Bronchial epithelial cell (primary cell): ENCODE measurements around the gene SEMA6C. TPM values are rescaled to one million over a fixed set of nuclear protein-coding genes. Genes with fewer than 3 reads are reported as not detected.

Experiments used
- DNase-seq: peaks from one replicate; pipeline ENCODE4 v3.0.0-alpha.2; 2010; ENCODE audit warnings: low read depth
- FAIRE-seq: peaks from 2 replicates; lab custom pipeline; 2011; peaks lifted over from hg19 to GRCh38; lab: Jason Lieb, UNC
- H3K27me3 ChIP-seq: 2 replicates; pipeline ENCODE4 v1.5.1; 2011; ENCODE audit warnings: low read length; ENCODE audit not compliant: control insufficient read depth, insufficient read depth
- H3K36me3 ChIP-seq: 2 replicates; pipeline ENCODE4 v1.5.1; 2011; ENCODE audit warnings: low read length; ENCODE audit not compliant: control insufficient read depth, insufficient read depth
- H3K4me3 ChIP-seq: 2 replicates; pipeline ENCODE4 v1.5.1; 2011; ENCODE audit warnings: mild to moderate bottlenecking, low read depth, low read length, control low read depth
- total RNA-seq: library from RNA; depleted of rRNA; stranded (reverse); fragments of >200 nt; gene quantifications from 2 replicates; pipeline ENCODE4 v1.2.1, GENCODE V29; 2014
- TF ChIP-seq, protein P1 (sequence below): IDR thresholded peaks from 2 replicates; pipeline ENCODE4 v1.5.1; 2011; ENCODE audit warnings: mild to moderate bottlenecking, moderate library complexity, low read length, control low read depth, inconsistent platforms; ENCODE audit not compliant: insufficient read depth, severe bottlenecking

The SEMA6C gene
- total RNA-seq, 1 donor from 2014 or later: 0.53 TPM

DNA sequence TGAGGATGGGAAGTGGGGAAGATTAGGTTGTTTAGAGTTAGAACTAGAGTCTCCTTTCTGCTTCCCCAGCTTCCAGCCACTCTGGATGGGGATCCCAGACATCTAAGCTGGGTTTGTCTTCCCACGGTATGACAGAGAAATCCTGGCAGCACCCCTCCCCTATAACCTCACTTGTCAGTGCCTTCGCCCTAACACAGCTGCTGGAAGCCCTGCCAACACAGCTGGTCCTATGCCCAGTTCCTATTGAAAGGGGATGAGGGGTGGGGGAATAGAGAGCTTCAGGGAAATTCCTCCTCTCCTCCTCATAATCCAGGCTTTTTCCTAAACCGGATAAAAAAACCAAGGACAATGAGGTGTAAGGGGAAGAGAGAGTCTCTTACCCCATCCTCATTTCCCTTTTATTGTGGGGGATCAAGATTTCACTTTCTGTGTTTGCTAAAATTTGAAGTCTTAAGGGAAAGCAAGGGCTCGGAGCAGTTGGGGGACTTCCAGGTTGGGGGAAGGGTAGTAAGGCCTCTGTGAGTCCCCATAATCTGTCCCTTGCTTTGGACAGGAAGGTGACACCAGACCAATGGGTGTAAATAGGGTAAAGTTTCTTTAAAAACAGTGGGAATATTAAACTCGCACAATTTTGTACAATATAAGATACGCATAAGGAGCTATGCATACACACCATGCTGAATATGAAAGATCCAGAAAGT lies 28.8 kb upstream of the SEMA6C start:
- FAIRE-seq: no peak
- Histone ChIP-seq H3K36me3 (peaks cover 15% of the 10 kb centered on the region), H3K4me3 (no peak overlapping the region), H3K27me3 (no peaks in the 10 kb centered on the region)
- no peak for DNase-seq
- TF ChIP-seq, protein P1, sequence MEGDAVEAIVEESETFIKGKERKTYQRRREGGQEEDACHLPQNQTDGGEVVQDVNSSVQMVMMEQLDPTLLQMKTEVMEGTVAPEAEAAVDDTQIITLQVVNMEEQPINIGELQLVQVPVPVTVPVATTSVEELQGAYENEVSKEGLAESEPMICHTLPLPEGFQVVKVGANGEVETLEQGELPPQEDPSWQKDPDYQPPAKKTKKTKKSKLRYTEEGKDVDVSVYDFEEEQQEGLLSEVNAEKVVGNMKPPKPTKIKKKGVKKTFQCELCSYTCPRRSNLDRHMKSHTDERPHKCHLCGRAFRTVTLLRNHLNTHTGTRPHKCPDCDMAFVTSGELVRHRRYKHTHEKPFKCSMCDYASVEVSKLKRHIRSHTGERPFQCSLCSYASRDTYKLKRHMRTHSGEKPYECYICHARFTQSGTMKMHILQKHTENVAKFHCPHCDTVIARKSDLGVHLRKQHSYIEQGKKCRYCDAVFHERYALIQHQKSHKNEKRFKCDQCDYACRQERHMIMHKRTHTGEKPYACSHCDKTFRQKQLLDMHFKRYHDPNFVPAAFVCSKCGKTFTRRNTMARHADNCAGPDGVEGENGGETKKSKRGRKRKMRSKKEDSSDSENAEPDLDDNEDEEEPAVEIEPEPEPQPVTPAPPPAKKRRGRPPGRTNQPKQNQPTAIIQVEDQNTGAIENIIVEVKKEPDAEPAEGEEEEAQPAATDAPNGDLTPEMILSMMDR: no peak

DNA sequence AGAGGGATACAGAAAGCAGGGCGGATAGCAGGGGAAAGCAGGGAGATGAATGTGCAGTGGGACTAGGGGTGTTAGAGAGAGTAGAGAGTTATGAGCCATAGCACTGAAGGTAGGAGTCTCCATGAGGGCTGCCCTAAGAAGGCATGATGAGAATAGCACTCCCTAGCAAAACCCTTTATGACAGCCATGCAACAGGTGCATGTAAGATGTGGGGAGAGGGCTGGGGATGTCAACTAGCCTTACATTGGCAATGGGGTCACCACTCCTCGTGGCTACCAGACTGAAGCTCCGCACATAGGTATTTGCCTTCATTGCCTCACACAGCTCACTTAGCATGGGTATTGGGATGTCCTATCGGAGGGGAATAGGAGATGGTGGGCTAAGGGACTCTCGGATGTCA lies 24.8 kb upstream of the SEMA6C start:
- Histone ChIP-seq H3K4me3 (no peak overlapping the region), H3K27me3 (no peaks in the 10 kb centered on the region), H3K36me3 (peaks cover 11% of the 10 kb centered on the region)
- TF ChIP-seq, protein P1: no peak
- DNase-seq (no peak), FAIRE-seq (no peak)

DNA sequence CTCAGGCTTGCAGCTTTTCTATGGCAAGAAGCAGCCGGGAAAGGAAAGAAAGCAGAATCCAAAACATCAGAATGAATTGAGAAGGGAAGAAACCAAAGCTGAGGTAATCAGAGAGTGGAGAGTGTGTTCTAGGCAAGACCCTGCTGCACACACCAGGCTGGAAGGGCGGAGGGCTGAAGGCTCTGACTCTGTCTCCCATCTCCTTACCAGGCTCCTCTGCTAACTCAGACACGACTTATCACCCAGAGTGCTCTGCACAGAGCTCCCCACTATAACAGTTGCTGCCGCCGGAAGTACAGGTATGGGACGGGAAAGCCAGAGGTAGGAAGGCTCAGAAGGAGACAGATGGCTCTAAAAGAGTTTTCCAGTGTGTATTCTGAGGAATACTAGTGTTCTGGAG lies 20.7 kb upstream of the SEMA6C start:
- TF ChIP-seq, protein P1: no peak
- Histone ChIP-seq H3K36me3 (peaks cover 4% of the 10 kb centered on the region), H3K4me3 (no peak overlapping the region), H3K27me3 (no peaks in the 10 kb centered on the region)
- FAIRE-seq (no peak), DNase-seq (no peak)

DNA sequence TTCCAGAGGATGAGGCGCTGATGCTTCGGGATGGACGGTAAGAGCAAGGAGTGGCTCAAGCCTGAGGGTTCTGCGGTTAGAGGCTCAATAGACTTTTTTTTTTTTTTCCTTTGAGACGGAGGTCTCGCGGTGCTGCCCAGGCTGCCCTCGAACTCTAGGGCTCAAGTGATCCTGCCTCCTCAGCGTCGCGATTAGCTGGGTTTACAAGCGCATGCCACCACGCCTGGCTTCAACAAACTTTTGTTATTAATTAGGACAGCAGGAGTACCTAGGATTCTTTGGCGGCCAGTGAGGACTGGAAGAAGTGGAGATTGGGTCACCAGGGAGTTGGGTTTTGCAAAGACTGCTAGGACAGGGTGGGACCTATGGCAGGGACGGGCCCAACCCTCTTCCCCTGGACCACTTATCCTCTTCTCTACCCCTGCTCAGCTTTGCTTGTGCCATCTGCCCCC lies 20.1 kb upstream of the SEMA6C start:
- DNase-seq (peak; percentile 54), FAIRE-seq (no peak)
- peaks cover 6% of the 10 kb centered on the region for H3K36me3 ChIP-seq
- H3K4me3 ChIP-seq: peak overlapping the region; percentile 66
- TF ChIP-seq, protein P1: no peak
- no peaks in the 10 kb centered on the region for H3K27me3 ChIP-seq

DNA sequence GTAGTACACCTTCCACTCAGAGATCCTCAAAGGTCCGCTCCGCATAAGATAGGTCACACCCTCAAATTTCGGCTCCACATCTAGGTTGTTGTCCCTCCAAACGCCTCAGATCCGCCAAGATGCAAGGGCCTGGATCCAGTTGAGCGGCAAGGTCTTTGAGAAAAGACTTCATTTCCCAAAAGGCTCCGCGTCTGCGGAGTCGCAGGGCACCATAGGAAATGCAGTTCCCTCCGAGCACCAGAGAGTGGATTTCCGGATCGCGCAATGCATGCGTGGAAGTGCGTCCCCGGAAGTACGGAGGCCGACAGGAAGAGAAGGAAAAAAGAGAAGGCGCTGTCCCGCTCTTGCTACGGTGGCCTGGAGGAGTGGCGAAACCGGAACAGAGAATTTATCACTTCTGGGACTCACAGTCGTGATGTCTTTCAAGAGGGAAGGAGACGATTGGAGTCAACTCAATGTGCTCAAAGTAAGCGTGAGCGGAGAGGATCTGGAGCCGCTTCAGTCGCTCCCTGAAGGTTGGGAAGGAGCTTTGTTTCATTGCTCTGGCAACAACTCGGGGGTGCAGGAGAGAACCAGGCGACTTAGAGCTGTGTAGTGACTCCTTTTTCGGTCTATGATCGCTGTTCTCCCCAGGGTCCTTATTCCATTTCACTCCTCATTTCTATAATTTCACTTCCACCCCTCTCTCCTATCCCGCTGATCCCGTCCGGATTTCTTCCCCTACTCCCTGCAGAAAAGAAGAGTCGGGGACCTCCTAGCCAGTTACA lies 19.5 kb upstream of the SEMA6C start, which contains the start of the genes LYSMD1 and SCNM1:
LYSMD1 (minus strand) TSS at position 165 of the 767 bp plus-strand sequence. CDS start 644 bp downstream, outside the sequence.
SCNM1 (plus strand) TSS at position 407 of the 767 bp plus-strand sequence; CDS start at position 416, 9 bp downstream.
- H3K4me3 ChIP-seq: peak within 1 kb of the TSS; percentile 66
- FAIRE-seq (peak; percentile 77), DNase-seq (peak; percentile 95)
- H3K36me3 ChIP-seq: peaks cover 8% of the 10 kb centered on the region
- H3K27me3 ChIP-seq: no peaks in the 10 kb centered on the region
- TF ChIP-seq, protein P1: no peak
